ENCODE measurements around the gene MUC3A.
"Not testable (repeated sequence)": the region's sequence is repeated elsewhere in the genome, so short reads cannot be mapped to it uniquely, and the experiment has no call there.

The MUC3A gene, protein sequence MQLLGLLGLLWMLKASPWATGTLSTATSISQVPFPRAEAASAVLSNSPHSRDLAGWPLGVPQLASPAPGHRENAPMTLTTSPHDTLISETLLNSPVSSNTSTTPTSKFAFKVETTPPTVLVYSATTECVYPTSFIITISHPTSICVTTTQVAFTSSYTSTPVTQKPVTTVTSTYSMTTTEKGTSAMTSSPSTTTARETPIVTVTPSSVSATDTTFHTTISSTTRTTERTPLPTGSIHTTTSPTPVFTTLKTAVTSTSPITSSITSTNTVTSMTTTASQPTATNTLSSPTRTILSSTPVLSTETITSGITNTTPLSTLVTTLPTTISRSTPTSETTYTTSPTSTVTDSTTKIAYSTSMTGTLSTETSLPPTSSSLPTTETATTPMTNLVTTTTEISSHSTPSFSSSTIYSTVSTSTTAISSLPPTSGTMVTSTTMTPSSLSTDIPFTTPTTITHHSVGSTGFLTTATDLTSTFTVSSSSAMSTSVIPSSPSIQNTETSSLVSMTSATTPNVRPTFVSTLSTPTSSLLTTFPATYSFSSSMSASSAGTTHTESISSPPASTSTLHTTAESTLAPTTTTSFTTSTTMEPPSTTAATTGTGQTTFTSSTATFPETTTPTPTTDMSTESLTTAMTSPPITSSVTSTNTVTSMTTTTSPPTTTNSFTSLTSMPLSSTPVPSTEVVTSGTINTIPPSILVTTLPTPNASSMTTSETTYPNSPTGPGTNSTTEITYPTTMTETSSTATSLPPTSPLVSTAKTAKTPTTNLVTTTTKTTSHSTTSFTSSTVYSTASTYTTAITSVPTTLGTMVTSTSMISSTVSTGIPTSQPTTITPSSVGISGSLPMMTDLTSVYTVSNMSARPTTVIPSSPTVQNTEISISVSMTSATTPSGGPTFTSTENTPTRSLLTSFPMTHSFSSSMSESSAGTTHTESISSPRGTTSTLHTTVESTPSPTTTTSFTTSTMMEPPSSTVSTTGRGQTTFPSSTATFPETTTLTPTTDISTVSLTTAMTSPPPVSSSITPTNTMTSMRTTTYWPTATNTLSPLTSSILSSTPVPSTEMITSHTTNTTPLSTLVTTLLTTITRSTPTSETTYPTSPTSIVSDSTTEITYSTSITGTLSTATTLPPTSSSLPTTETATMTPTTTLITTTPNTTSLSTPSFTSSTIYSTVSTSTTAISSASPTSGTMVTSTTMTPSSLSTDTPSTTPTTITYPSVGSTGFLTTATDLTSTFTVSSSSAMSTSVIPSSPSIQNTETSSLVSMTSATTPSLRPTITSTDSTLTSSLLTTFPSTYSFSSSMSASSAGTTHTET (N-terminal part only)

DNA sequence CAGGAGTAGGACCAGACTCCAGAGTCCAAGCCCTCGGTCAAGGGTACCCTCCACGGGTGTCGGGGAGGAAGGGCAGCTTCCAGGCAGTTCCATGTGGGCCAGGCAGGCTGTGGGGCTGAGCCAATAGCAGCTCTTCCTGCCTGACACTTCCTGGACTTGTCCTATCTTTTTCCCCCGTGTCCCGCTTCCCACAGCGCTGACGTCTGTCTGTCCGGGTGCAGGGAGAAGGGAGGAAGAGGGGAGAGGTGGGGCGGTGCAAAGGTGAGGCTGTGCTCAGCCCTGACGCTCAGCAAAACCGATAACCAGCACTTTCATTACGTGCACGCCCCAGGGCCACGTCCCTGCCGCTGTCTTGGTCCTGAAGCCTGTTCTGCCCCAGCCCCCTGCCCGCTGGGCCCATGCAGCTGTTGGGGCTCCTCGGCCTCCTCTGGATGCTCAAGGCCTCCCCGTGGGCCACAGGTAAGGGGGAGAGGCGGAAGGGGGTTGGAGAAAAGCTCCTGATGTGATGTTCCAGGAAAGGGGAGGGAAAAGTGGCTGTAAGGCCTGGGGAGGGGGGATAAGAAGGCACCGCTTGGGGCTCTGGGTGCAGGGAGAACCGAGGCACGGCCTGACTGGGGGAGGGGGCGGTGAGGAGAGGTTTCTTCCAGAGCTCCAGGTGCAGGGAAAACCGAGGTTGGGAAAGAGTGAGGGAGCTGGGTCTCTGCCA is at the start of gene MUC3A:
TSS of gene MUC3A (plus strand) at position 308 of the 706 bp plus-strand sequence. CDS start at position 399, 91 bp downstream.
- peak in 1 of 10 donors; percentile 71 for DNase-seq
- intact Hi-C loops (cut with DNase I), result no loop called here

GRCh38 chr7:100900978-100901377 is 48.4 kb upstream of the MUC3A start:
- intact Hi-C loops (cut with DNase I), result no loop called here
- peak in 1 of 10 donors; percentile 15 for DNase-seq

DNA sequence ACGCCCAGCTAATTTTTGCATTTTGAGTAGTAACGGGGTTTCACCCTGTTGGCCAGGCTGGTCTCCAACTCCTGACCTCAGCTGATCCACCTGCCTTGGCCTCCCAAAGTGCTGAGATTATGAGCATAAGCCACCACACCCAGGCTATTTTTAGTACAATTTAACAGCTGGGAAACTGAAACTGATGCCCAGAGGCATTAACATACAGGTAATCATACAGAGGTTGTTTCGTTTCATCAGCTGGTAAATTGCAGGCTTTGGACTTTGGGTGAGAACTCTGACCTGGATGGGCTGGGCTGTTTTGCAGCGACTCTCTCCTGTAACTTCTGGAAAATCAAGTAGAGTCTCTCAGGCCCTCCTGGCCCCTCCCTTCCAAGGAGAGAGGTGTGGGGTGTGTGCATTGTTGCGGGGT is 47.4 kb upstream of the MUC3A start:
- intact Hi-C loops (cut with DNase I), result no loop called here

DNA sequence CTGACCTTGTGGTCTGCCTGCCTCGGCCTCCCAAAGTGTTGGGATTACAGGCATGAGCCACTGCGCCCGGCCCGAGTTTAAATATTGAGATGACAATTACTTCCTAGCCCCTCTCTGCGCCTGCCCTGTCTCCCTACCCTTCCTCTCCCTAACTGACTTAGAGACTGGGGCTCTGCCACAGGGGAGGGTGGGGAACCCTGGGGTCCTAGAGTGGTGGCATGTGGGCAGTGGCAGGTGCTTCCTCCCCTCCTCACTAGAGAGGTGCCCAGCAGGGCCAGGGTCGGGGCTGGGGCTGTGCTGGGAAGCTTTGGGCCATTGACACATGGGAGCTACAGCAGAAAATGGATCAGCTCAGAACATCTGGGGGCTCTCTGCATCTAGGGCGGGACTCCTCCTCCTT is 46.7 kb upstream of the MUC3A start:
- peak in 1 of 10 donors; percentile 73 for DNase-seq
- intact Hi-C loops (cut with DNase I), result no loop called here

More for the DNA sequence above, 47.4 kb upstream of the MUC3A start:
- peak in 1 of 10 donors; percentile 44 for DNase-seq

DNA sequence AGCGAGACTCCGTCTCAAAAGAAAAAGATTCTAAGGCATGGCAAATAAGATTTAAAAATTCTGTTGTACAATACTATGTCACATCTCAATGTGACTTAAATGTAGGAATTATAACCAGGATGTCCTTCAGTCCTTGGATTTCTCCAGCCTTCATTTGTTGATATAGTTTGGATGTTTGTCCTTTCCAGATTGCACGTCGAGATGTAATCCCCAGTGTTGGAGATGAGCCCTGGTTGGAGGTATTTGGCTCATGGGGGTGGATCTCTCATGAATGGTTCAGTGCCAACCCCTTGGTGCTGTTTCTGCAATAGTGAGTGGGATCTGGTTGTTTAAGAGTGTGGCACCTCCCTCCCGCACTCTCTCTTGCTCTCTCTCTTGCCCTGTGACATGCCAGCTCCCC is 40.8 kb upstream of the MUC3A start:
- DNase-seq, result no peak
- intact Hi-C loops (cut with DNase I), result no loop called here

DNA sequence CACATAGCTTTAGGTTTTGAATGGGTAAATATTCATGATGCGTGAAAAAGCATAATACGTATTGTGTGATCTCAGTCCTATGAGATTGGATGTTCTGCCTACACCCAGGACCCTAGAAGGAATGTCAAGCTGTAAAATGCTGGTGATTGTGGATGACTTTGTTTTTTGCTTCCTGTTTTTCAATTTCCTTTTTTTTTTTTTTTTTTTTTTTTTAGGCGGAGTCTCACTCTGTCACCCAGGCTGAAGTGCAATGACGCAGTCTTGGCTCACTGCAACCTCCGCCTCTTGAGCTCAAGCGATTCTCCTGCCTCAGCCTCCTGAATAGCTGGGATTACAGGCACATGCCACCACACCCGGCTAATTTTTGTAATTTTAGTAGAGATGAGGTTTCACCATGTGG is 38.9 kb upstream of the MUC3A start:
- DNase-seq; intact Hi-C loops (cut with DNase I): not testable (repeated sequence)

- no peak for DNase-seq
- intact Hi-C loops (cut with DNase I), result no loop called here
Observed at GRCh38 chr7:100911484-100911883, 37.9 kb upstream of the MUC3A start.

- peak in 1 of 10 donors; percentile 27 for DNase-seq
- intact Hi-C loops (cut with DNase I), result no loop called here
Observed at GRCh38 chr7:100914208-100914878, 35.0 kb upstream of the MUC3A start.

- DNase-seq, result peak in 1 of 10 donors; percentile 24
- intact Hi-C loops (cut with DNase I), result no loop called here
Observed at GRCh38 chr7:100914879-100915447, 34.4 kb upstream of the MUC3A start.

DNA sequence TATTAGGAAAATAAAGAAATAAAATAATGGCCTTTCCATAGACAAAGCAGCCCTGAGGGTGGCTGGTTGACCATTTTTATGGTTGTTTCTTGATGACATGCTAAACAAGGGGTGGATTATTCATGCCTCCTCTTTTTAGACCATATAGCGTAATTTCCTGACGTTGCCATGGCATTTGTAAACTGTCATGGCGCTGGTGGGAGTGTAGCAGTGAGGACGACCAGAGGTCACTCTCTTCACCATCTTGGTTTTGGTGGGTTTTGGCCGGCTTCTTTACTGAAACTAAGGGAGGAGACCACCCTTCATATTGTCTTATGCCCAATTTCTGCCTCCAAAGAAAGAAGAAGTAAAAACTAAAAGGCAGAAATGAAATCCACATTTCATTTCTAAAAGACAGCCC is 30.0 kb upstream of the MUC3A start:
- intact Hi-C loops (cut with DNase I); DNase-seq: not testable (repeated sequence)

- DNase-seq; intact Hi-C loops (cut with DNase I): not testable (repeated sequence)
Observed at GRCh38 chr7:100919779-100920437, 29.4 kb upstream of the MUC3A start.

GRCh38 chr7:100921039-100921438 is 28.3 kb upstream of the MUC3A start:
- peak in 1 of 10 donors; percentile 30 for DNase-seq
- intact Hi-C loops (cut with DNase I), result no loop called here

- DNase-seq; intact Hi-C loops (cut with DNase I): not testable (repeated sequence)
Observed at GRCh38 chr7:100923616-100924015, 25.7 kb upstream of the MUC3A start.

GRCh38 chr7:100929808-100930174 is 19.5 kb upstream of the MUC3A start:
- intact Hi-C loops (cut with DNase I), result no loop called here
- DNase-seq, result no peak

DNA sequence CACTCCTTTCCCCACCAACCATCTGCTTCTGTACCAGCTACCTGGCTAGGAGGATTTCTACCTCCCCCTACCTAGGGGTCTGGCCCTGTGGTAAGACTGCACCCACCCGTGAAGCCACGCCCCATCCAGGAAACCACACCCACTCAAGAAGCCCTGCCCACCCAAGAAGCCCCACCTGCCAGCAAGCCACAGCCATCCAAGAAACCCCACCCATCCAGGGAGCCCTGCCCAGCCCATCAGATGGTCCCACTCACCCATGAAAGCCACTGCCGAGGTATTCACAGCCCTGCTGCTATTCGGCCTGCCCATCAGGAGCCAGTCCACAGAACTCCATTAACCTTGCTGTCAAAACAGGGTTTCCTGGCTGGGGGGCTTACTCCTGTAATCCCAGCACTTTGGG is 15.6 kb upstream of the MUC3A start:
- DNase-seq, result no peak
- intact Hi-C loops (cut with DNase I), result no loop called here

DNA sequence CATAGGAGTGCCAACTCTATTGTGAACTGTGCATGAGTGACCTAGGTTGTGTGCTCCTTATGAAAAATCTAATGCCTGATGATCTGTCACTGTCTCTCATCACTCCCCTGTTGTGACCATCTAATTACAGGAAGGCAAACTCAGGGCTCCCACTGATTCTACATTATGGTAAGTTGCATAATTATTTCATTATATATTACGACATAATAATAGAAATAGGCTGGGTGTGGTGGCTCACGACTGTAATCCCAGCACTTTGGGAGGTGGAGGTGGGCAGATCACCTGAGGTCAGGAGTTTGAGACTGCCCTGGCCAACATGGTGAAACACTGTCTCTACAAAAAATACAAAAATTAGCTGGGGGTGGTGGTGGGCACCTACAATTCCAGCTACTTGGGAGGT is 14.0 kb upstream of the MUC3A start:
- intact Hi-C loops (cut with DNase I); DNase-seq: not testable (repeated sequence)

- intact Hi-C loops (cut with DNase I); DNase-seq: not testable (repeated sequence)
Observed at GRCh38 chr7:100936167-100936566, 13.2 kb upstream of the MUC3A start.

DNA sequence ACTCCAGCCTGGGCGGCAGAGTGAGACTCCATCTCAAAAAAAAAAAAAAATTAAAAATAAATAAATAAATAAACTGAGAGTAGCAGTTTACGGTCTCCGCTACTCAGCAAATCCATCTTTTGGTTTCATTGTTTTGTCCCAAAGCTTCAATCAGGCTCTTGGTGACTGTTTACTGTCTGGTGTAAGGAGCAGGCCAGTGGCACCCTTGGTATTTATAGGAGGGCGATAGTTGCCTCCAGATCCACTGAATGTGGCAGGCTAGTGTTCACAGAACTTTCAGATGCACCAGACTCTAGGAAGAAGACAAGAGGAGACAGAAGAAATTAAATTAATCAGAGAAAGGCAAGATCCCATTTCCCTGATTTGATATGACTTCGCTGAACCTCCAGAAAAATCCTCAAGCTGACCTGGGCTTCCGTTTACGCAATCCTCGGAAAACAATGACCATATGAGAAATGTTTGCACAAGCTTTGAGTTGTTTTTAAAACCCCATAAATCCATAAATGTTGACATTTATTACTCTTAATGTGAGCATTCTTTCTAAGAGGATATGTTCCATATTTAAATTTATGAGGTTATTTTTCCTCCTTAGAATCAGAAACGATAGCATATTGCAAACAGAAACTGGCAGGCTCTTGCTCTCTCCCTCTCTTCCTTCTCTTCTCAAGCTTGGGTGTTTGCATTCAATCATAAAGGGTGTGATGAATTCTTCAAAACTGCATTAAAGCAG is 7.1 kb upstream of the MUC3A start:
- intact Hi-C loops (cut with DNase I), result no loop called here
- no peak for DNase-seq

All from posterior cingulate gyrus (tissue), 11 donors.